D721Med (cell line): ENCODE data around the gene ARSB.
A peak's percentile ranks its signal among the peaks of the same experiment; 100 is the strongest.

ENCODE experiments used
- DNase-seq: peaks from one replicate; pipeline ENCODE4 v3.0.0; 2011; ENCODE audit warnings: low spot score; ENCODE audit not compliant: insufficient read length
- FAIRE-seq: peaks from 2 replicates; lab custom pipeline; 2011; peaks lifted over from hg19 to GRCh38; lab: Jason Lieb, UNC
- CTCF ChIP-seq: IDR thresholded peaks from 2 replicates; pipeline ENCODE4 v1.5.1; 2012; ENCODE audit warnings: mild to moderate bottlenecking, control low read depth; ENCODE audit not compliant: insufficient read depth; ENCODE audit errors: missing control alignments

The ARSB gene

GRCh38 chr5:79011219-79011836 lies 26.2 kb upstream of the ARSB start:
- FAIRE-seq = no peak
- TF ChIP-seq CTCF = no peak

DNA sequence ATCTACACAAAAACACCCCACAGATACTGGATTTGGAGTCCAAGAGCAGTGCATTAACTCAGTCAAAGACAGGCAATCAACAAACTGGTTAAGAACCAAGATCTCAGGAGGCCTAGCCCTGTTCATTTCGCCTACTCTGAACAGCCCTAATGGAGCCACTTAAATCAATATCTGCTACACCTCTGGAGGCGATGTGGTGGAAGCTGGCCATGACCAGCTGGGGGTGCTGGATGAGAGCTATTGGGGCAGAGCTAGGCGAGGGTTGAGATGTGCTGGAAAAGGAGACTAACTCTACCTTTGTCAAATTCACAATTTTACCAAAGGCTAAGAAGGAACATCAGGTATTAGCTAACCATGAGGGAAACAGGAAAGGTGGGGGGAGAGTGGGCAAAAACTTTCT lies 23.3 kb upstream of the ARSB start:
- no peak for TF ChIP-seq CTCF
- no peak for DNase-seq
- FAIRE-seq = no peak

More at GRCh38 chr5:79011219-79011836, 26.2 kb upstream of the ARSB start:
- DNase-seq = no peak

DNA sequence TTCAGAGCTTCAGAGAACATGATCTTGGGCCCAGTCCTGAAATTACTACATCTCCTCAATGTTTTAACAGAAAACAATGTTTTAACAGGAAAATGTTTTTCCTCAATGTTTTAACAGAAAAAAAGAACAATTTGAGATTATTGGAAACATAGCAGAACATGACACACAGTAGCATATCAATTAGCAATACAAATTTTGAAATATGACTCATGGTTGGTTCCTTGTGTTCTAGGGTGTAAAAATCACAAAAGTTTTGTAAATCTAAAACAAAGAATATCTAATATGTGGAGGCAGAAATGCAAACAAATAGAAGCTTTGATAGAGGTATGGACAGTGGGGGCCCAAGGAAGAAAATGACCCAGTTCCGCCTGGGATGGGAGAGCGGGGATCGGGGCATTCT lies 22.8 kb upstream of the ARSB start:
- no peak for TF ChIP-seq CTCF
- DNase-seq (no peak), FAIRE-seq (no peak)

- DNase-seq (no peak), FAIRE-seq (no peak)
- TF ChIP-seq CTCF = no peak
These were observed 21.0 kb upstream of the ARSB start for GRCh38 chr5:79005936-79006631.

GRCh38 chr5:79005151-79005550 lies 20.0 kb upstream of the ARSB start:
- DNase-seq (no peak), FAIRE-seq (peak; percentile 44)
- no peak for TF ChIP-seq CTCF

DNA sequence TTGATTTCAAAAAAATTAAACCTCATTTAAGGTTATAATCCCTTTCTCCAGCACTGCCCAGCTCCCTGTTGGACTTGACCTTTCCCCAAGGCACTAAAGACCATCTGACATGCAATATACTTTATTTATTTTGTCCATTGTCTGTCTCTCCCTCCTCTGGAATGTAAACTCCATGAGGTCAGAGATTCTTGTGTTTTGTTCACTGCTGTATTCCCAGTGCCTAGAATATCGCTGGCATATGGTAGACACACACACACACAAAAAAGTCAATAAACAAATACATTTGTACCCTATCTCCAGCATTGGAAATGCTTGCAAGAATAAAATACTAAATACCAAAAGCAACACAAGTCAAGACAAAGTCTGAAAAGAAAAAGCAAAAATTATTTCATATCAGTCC lies 17.3 kb upstream of the ARSB start:
- no peak for TF ChIP-seq CTCF
- FAIRE-seq (no peak), DNase-seq (no peak)

DNA sequence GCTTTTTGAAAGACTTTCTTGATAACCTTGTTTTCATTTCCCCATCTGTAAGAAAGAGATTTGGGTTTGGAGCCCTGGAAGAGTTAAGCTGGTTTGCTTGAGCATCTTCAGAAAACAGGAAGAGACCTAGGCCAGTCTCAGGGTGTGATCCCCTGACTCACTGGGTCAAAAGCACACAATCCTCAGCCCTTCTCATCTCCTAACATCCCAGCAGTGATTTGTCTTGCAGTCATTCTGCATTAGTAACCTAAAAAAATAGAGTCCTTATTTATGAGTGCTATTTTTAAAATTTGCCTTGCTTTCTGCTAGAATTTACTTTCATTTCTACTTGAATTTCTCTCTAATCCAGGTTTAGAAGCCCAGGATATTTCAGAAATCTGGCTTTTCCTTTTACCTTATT lies 16.4 kb upstream of the ARSB start:
- DNase-seq = no peak
- FAIRE-seq = no peak
- TF ChIP-seq CTCF = no peak
